Measurements from ENCODE around the gene USP49.
"Not testable (repeated sequence)": the region's sequence is repeated elsewhere in the genome, so short reads cannot be mapped to it uniquely, and the experiment has no call there.

The USP49 gene

DNA sequence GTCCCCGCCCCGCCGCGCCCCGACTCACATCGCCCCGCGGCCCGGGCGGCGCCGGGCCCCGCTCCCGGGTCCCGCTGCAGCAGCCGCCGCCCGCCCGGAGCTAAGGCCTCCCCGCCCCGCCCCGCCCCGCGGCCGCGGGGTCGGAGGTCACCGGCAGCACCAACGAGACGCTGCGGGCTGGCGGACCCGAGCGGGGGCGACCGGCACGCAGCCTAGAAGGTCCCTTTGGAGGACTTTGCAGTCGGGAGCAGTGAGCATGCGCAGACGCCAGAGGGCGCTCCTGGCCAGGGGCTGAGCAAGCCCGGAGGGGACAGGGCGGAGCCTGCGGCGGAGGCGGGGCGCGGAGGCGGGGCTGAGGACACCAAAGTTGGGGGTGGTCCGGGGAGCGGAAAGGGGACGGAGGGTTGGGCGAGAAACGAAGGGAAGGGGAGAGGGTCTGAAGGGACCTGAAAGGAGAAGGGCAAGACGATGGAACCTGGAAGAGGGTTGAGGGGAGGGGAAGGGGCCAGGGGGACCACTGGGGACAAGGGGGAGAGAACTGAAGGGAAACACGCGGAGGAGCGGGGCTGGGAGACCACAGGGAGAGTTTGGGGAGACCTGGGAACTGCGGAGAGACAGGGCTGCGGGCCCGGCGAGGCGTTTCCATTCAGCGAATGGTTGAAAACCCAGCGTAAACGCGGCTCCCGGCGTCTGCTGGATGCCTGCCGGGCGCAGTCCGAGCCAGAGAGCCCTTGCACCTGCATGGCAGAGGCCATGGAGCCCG, 115.2 kb downstream of the USP49 start, which contains the start of gene FRS3:
Gene FRS3, minus strand, starts transcription at position 113 of the 763 bp plus-strand sequence. CDS start 2,913 bp downstream, outside the sequence.
- peak; percentile 98 for DNase-seq (ENCODE audit: low read depth in 2 of 2)

GRCh38 chr6:41779336-41779735, 115.8 kb downstream of the USP49 start:
- DNase-seq (ENCODE audit: low read depth in 2 of 2), result no peak

- no peak for DNase-seq (ENCODE audit: low read depth in 2 of 2)
Measured at GRCh38 chr6:41778895-41779294, 116.3 kb downstream of the USP49 start.

DNA sequence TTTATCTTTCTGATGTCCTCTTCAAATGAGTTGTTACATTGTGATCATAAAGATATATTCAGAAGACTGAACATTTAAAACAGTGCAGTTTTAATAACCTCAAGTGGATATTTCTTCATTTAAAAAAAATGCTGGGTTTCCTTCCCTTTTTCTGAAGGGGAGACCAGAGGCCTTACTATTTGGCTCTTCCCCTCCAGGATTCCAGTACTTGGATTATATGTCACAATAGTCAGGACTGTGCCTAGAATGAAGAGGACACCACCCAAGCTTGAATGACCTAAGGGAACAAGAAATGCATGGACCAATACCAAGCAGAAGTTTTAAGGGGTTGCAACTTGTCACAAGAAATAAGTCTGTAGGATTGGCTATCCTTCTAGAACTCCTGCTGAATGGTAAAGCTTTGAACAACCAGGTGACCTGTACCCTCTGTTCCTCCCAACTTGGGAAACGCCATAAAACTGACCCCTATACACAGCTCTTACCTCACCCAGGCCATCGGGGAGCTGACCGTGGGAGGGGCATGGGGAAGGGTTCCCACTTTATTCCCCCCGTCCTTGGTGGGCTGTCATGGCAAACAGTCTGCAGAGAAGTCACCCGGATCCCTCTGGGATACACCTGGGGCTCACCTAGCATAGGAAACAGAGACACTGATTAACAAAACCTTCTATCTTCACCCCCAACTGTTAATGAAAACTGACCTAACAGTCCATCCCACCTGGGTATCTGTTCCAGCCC, 117.5 kb downstream of the USP49 start:
- DNase-seq (ENCODE audit: low read depth in 2 of 2), result no peak

DNA sequence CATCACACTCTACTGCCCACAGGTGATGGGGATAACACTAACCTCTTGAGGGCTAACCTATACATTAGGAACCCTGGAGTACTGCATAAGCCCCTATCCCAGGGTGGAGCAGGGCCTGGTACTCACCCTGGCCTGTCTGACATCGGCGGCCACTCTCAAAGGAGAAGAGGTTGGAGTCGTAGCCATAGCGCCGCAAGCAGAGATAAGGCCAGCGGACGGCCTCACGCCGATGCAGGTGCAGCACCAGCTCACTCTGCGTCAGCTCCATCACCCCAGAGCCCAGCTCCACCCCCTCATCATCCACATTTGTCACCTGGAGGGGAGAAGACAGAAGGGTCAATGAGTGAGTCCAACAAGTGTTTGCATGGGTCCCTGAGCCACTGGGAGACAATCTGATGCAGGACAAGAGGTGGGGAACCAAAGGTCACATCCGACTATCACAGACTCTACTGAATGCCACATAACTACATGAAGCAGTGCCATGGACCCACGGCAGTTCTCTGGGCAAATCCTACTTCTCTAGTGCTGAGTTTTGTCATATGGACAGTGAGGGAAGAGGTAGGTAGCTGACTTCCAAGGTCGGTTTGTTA, 119.8 kb downstream of the USP49 start:
- DNase-seq (ENCODE audit: low read depth in 2 of 2), result no peak

- DNase-seq (ENCODE audit: low read depth in 2 of 2), result no peak
Measured at GRCh38 chr6:41774841-41775240, 120.3 kb downstream of the USP49 start.

DNA sequence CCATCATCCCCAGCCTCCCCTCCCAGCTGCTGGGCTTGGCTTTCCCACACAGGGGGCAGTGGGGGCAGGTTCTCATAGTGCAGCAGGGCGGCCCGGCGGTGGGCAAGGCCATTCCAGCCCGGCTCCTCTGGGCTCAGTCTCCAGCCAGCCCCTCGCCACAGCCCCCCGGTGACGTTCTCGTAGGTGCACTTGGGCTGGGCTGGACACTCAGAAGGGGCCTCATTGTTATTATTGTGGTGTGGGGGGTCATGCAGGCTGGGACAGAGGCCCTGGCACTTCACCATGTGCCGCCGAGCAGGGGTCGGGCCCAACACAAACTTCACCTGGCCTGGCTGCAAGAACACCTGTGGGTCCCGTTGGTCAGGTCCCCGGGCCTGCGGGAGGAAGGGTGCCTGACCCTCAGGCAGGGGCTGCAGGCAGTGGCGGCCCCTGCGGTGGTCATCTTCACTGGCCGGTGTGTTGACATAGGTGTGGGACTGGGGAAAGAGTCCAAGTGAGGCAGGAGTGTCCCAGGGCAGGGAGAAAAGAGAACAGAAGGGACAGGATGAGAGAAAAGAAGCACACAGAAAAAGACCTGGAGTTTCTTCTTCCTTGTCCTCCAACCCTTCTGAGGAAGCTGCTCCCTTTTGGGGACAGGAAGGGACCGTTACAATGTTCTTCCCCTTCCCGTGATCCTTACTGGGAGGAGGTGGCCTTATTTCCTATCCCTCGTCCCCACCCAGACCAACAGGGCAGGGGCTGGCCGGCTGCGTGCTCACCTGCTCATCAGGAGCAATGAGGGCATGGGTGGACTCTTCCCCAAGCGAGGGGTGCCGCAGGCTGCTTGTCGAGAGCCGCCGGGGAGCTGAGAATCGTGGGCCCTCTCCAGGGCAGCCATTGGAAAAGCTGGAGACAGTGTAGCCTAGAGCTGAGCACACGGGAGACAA, 123.9 kb downstream of the USP49 start:
- DNase-seq (ENCODE audit: low read depth in 2 of 2), result no peak

GRCh38 chr6:41770381-41771057, 124.7 kb downstream of the USP49 start:
- DNase-seq (ENCODE audit: low read depth in 2 of 2), result no peak

DNA sequence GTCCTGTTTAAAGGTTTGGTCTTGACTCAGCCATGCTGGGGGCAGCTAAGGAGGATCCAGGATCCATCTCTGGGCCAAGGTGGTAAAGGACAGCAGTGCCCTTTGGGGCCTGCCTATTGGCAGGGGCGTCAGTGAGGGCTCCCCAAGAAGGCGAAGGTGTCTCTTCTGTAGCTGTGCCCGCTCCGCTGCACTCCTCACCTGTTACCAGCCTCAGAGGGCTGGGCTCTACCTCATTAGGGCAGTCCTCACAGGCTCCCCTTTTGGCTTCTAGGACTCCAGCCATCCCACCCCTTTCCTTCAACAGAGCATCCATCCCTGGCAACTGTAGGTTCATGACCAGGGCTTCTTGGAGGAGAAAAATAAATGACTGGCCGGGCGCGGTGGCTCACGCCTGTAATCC, 125.8 kb downstream of the USP49 start:
- DNase-seq (ENCODE audit: low read depth in 2 of 2), result no peak

GRCh38 chr6:41768545-41769308, 126.4 kb downstream of the USP49 start:
- no peak for DNase-seq (ENCODE audit: low read depth in 2 of 2)

DNA sequence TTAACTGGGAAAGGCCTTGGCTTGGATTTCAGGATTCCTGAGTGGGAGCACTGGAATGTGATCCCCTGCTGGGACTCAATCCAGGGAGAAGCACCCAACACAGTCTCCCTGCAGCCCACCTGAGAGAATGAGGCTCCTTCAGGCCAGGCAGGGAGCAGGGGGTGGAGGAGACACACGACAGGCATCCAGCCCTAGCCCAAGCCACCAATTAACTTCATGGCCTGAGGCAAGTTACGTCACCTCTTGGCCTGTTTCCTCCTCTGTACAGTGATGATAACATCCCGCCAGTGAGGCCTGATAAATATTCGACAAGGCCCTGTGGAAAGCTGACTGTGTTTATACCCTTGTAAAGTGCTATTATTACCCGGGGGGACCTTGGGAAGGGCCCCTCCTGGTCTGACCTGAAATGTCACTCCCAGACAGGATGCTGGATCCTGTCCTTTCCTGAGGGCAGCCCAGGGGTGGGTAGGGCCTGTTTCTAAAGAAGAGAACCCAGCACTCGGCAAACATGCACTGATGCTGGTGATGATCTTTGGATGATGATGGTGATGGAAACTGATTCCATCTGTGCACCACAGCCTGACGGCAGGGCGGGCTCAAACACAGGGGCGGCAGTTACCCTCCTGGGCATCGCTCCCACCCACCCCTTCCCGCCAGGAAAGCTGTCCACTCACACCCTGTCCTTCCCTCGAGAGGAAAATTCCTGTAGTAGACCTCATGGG, 127.9 kb downstream of the USP49 start:
- DNase-seq (ENCODE audit: low read depth in 2 of 2), result no peak

DNA sequence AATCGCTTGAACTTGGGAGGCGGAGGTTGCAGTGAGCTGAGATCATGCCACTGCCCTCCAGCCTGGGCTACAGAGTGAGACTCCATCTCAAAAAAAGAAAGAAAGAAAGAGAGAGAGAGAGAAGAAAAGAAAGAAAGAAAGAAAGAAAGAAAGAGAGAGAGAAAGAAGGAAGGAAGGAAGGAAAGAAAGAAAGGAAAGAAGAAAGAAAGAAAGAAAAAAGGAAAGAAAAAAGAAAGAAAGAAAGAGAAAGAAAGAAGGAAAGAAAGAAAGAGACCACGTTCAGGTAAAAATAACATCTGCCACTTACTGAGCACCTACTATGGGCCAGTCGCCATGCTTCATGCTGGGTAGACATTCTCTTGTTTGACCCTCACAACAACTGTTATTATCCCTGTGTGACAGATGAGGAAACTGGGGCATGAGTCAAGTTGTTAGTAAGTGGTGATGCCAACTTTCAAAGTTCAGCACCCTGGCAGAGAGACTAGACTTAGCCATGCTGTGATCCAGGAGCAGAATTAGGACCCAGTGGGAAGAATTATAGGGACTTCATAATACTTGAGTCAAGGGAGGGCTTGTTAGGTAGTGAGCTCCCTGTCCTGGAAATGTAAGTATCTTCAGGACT, 129.0 kb downstream of the USP49 start:
- DNase-seq (ENCODE audit: low read depth in 2 of 2), result not testable (repeated sequence)

DNA sequence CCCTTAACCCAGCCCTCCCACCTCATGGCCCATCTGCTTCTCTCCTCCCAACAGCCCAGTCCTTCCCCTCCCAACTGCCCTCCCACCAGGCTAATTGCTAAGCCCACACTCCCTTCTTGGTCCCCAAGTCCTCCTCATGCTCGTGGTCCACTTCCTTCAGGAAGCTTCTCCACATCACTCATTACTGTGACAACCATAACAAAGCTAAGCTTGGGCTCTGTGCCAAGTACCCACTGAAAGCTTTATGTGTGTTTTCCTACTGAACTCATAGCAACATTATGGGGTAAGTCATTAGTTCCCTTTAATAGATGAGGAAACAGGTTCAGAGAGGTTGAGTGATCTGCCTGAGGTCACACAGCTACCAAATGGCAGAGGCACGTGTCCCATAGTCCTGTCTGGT, 131.7 kb downstream of the USP49 start:
- DNase-seq (ENCODE audit: low read depth in 2 of 2), result no peak

DNA sequence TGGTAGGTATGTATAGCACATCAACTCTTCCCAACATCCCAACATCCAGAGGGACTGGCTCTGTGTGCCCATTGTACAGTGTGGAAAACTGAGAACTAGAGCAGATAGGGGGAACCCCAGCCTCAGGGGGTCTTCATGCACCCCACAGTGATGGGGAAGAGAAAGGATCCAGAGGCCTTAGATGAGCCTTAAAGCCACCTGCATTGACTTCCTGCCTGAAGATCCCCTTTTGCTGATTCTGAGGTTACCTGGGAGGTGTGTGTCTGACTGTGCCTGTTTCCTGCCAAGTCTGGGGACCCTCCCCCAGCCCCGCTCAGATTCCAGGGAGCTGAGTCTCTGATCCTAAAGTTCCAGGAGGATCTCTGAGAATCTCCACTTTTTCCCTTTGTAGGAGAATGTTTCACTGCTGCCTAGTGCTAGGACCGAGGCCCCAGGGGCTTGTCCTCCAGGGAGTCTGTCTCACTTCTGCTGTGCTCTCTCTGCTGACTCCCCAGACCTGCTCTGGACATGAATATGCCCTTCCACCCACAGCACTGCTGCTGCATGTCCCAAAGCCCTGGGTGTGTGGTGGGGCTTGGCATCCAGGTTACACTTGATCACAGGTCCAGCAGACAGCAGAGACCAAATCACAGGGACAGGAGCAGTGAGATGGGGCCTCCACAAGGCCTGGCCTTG, 135.1 kb downstream of the USP49 start:
- no peak for DNase-seq (ENCODE audit: low read depth in 2 of 2)

GRCh38 chr6:41759106-41759904, 135.9 kb downstream of the USP49 start:
- DNase-seq (ENCODE audit: low read depth in 2 of 2), result no peak

GRCh38 chr6:41758641-41759035, 136.5 kb downstream of the USP49 start:
- DNase-seq (ENCODE audit: low read depth in 2 of 2), result no peak

DNA sequence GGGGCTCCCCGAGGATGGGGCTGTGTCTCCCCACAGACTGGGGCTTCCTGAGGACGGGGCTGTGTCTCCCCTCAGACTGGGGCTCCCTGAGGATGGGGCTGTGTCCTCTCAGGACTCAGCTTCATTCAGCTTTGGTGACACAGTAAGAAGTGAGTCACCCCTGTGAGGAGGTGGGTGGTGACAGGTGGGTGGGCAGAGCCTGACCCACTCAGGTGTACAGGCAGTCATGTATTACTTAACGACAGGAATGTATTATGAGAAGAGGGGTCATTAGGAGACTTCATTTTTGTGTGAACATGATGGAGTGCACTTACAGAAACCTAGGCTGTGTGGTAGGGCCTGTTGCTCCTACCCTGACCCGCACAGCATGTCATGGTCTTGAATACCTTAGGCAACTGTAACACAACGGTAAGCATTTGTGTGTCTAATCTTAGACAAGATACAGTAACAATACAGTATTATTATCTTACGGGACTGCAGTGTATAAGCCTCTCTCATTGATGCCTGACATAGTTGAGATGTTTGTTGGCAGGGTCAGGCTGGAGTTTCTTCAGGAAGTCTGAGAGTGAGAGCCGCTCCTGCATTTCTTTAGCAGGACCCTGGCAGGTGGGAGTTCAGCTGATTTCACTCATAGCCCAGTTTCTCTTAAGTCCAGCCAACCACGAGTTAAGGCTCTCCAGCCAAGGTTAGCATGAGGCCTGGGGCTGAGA, 137.1 kb downstream of the USP49 start:
- no peak for DNase-seq (ENCODE audit: low read depth in 2 of 2)

Data from stimulated activated CD8-positive, alpha-beta memory T cell treated with anti-CD3 and anti-CD28 coated beads, Interleukin-15, amount 100 ng/mL, for 48 hours (primary cell).